GM18867 (cell line): Measurements from ENCODE around the gene THSD8.

ENCODE experiments used
- ATAC-seq: cut with Tn5 transposase; IDR thresholded peaks from one replicate; pipeline ENCODE4 v1.9.1; 2021; ENCODE audit warnings: mild to moderate bottlenecking, moderate library complexity; ENCODE audit not compliant: unreplicated experiment

The THSD8 gene

GRCh38 chr19:12801466-12802266 is at the start of gene THSD8, which contains the start of gene PRDX2:
Gene THSD8, plus strand, starts transcription at chr19:12802069. Its CDS starts 3 bp downstream, at chr19:12802072.
Gene PRDX2, minus strand, starts transcription at chr19:12801800. Its CDS starts 539 bp downstream, at chr19:12801261.
- no peak for ATAC-seq

- no peak for ATAC-seq
Observed at GRCh38 chr19:12754465-12755196, 47.2 kb upstream of the THSD8 start.

DNA sequence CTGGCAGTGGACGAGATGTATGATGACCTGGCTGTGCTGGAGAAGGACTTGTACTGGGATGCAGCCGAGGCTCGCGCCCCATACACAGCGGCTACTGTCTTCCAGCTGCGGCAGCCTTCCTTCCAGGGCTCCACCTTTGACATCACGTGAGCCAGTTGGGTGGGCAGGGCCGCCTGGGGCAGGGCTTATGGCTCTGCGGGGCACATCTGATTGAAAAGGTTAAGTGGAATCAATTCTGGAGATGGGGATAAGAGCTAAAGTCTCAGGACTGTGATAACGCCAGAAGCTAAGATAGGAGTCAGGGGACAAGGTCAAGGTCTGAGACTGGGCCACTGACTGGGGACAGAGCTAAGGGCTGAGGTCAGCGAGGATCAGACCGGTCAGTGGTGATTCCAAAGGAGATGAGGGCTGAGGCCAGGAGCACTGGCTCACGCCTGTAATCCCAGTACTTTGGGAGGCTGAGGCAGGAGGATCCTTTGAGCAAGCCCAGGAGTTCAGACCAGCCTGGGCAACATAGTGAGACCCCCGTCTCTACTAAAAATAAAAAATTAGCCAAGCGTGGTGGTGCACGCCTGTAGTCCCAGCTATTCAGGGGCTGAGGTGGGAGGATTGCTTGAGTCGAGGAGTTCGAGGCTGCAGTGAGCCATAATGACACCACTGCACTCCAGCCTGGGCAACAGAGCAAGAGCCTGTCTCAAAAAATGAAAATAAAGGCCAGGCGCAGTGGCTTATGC is 45.6 kb upstream of the THSD8 start:
- no peak for ATAC-seq

- no peak for ATAC-seq
Observed at GRCh38 chr19:12757544-12758274, 44.2 kb upstream of the THSD8 start.

DNA sequence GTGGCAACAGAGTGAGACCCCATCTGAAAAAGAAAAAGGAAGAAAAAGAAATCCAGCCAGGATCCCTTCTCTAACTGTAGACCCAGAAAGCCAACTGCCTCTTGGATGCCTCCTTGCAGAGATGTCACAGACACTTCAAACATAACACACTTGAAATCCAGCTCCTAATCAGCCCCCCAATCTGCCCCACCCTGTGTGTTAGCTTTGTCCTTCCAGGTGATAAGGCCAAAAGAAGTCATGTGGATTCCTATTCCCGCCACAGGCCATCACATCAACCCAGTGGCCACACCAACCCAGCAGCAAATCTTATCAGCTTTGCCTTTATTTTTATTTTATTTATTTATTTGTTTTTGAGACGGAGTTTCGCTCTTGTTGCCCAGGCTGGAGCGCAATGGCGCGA is 42.2 kb upstream of the THSD8 start:
- ATAC-seq, result no peak

DNA sequence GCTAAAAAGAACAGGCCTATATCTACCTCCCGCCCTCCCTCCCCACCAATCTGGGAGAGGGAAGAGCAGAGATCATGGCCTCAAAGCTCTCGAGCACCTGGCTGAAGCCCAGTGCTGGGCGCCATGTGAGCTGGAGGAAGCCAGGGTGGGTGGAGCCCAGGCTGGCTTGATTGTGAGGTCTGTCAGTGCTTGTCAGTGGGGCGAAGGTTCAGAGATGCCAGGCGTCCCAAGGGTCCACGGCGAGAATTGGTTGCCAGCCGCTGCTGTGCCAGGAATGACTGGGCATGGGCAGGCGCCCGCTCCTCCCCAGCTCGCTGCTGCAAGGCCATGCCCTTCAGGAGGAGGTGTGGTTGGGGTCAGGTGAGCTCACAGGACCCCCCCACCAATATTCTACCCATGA is 38.8 kb upstream of the THSD8 start:
- no peak for ATAC-seq

DNA sequence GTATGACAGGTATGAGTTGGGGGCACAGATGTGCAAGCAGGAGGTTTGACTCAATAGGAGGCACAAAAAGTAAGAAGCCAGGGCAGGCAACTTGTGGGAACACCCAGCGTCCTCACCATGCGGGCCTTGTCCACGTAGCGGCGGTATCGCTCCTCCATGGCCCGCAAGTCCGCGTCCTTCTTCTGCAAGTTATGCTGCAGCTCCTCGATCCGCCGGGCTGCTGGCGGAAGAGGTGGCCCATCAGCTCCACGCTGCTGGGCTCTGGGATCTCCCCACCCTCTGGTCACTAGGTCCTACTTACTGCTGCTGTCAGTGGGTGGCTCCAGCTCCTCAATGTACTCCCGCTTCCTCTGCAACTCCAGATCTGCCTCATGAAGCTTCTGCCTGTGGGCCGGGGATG is 37.2 kb upstream of the THSD8 start:
- no peak for ATAC-seq

- no peak for ATAC-seq
Observed at GRCh38 chr19:12766051-12766521, 35.8 kb upstream of the THSD8 start.

DNA sequence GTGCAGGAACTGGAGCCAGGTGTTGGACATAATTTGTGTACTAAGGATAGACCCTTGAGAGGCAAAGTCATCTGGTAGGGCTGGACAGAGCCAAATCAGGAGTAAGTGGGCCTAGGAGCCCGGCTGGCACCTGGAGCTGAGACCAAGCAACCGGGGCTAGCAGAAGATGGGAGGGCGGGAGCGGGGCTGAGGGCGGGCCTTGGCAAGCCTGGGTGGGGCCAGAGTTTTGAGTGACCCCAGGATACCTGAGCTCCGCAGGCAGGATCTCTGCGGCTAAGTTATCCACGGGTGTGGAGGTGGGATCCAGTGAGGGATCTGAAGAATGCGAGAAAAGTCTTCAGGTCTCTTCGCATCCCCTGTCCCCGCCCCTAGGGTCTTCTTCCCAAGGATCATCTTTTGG is 34.7 kb upstream of the THSD8 start:
- no peak for ATAC-seq

GRCh38 chr19:12767666-12768065 is 34.2 kb upstream of the THSD8 start:
- ATAC-seq, result no peak

DNA sequence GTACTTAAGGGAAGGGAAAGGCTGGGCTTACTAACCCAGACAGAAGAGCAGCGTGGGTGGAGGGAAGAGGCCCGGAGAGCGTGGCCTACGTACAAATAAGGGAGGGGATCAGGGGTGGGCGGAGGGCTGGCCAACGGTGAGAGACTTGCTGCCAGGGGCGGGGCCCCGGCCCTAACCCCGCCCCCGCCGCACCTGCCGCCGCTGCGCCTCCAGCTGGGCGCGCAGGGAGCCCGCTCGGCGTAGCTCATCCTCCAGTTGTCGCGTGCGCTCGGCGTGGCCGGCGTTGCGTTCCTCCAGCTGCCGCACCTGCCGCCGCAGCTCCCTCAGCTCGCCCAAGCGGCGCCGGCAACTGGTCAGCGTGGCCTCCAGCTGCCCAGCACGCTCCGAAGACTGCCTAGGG is 32.2 kb upstream of the THSD8 start:
- no peak for ATAC-seq

DNA sequence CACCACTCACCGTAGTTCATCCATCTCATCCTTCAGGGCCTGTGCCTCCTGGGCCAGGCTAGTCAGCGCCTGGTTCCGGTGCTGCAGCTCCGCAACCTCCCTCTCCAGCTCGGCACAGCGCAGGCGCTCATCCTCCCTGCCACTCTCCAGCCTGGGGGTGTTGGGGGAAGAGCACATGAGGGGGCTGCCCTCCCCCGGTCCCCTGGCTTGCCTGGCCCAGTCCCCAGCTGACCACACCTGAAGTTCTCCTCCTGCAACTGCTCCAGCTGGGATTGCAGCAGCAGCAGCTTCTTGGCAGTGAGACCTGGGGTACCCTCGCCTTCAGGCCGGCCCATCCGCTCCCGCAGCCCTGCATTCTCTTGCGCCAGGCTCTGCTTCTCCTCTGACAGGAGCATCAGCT is 30.9 kb upstream of the THSD8 start:
- ATAC-seq, result no peak

DNA sequence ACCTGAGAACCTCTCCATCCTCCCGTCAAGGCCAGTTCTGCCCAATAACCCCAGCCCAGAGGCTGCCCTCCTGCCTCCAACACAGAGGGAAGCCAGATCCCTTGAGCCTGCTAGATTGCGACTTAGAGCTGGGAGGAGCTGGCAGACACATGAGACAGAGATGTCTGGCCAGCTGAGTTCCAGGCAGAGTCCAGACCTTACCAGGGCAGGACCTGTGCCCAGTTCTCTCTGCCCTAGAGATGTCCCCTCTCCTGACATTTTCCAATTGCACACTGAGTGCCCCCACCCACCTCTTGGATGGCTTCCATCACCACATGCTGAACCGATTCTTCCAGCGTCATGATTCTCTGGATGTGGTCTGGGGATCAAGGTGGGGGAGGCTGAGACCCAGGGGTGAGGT is 29.5 kb upstream of the THSD8 start:
- no peak for ATAC-seq

DNA sequence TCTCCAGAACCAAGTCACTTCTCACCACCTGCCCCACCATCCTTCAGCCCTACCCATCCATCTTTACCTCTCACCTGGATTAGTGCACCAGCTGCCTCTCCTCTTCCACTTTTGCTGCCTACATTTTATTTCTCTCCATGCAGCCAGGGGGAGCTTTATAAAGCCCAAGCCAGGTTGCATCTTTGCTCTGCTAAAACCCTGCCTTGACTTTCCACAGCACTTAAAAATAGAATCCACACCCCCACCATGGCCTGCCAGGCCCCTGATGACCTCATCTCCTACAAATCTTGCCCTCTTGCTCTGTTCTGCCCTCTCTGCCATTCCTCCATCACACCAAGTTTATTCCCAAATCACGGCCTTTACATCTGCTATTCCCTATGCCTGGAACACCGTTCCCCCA is 28.3 kb upstream of the THSD8 start:
- no peak for ATAC-seq

- peak; percentile 5 for ATAC-seq
Observed at GRCh38 chr19:12774588-12775555, 27.0 kb upstream of the THSD8 start, which contains the start of gene HOOK2. Gene HOOK2, minus strand, starts transcription at chr19:12775552. Its CDS starts 103 bp downstream, at chr19:12775449.

DNA sequence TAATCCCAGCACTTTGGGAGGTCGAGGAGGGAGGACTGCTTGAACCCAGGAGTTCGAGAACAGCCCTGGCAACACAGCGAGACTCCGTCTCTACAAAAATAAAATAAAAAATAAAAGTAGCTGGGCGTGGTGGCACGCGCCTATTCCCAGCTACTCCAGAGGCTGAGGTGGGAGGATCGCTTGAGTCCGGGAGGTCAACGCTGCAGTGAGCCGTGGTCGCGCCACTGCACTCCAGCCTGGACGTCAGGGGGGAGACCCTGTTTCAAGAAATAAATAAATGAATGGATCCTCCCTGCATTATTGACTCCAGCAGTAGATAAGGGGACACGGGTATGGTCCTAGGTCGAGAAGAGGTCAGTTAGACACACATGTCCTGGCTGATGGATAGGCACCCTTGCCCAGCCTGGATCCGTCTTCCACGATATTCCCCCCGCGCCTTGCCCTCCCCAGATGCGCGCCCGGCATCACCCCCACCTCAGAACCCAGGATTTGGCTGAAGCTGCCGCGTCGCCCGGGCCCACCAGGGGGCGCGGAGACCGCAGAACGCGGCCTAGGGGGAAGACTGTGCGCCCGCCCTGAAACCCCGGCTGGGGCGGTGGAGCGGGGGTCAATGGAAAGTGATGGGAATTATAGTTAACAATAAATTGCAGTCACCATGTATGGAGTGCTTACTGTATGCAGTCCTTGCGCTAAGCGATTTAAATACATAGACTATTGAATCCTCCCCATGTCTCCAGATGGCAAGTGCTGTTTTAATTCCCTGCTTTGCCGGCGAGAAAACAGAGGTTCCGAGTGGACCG is 24.5 kb upstream of the THSD8 start:
- ATAC-seq, result no peak

GRCh38 chr19:12778017-12778904 is 23.6 kb upstream of the THSD8 start:
- no peak for ATAC-seq

DNA sequence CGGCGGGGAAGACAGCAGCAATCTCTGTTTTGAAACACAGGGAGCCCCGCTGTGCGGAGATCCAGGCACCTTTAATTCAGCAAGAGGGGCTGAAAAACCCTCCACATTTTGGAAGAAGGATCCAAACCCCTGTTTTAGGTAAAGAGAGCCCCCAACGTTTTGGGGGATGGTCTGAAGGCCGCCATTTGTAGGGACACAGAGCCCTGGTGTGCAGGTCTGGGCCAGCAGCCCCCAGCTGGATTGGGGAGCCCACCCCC is 23.0 kb upstream of the THSD8 start:
- no peak for ATAC-seq
